ENCODE results near the gene USP25. TPM values are rescaled to one million over a fixed set of nuclear protein-coding genes. Genes with fewer than 3 reads are reported as not detected.

USP25 gene
- total and polyA plus RNA-seq, 9 of the 15 experiments (the other 6 are each of a cell fraction or from before 2014, with no cell fraction given) = 7.8 to 44.9 (median 31.4) TPM

DNA sequence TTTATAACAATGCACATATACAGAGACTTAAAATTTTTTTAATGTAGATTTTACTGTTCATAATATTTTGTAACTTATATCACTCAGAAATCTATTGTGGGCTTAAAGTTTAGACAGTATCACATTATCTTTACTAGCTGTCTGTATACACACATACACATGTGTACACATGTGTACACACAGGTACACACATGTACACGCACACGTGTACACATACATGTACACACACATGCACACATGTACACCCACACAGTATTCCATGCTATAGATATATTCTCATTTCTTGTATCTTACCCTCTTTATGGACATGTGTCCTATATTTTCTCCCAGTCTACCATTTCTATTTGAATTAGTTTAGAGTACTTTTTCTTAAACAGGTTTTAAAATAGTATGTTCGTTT, 123.3 kb downstream of the USP25 start:
- ATAC-seq (no peak), FAIRE-seq (no peak), DNase-seq (ENCODE audit: extremely low read depth in 1 of 4, low spot score in 3 of 4) (no peak)
- Histone ChIP-seq H3K27ac (ENCODE audit: extremely low read depth, low read depth, low read length) (no peak overlapping the region), H3K4me1 (replicated peaks in 1 of 2; ENCODE audit: control insufficient read depth in 2 of 2, insufficient read depth in 2 of 2, low read length in 2 of 2) (no peaks in the 10 kb centered on the region), H4K20me1 (replicated peaks; ENCODE audit: control insufficient read depth, insufficient read depth, low read length) (no peaks in the 10 kb centered on the region), H3K27me3 (ENCODE audit: control insufficient read depth in 2 of 2, insufficient read depth in 2 of 2, low read length in 2 of 2) (no peaks in the 10 kb centered on the region), H3K79me2 (ENCODE audit: control insufficient read depth, insufficient read depth, low read length) (no peaks in the 10 kb centered on the region), H3K4me2 (ENCODE audit: insufficient read depth, low read length) (no peak overlapping the region), H2AFZ (ENCODE audit: low read depth, low read length) (no peak overlapping the region), H3K9me3 (replicated peaks; ENCODE audit: control insufficient read depth, insufficient read depth, low read depth, low read length) (no peaks in the 10 kb centered on the region), H3K9me1 (ENCODE audit: control insufficient read depth, insufficient read depth, low read length) (no peaks in the 10 kb centered on the region), H3K36me3 (ENCODE audit: control insufficient read depth, insufficient read depth, low read length) (peaks cover 38% of the 10 kb centered on the region), H3K4me3 (no peak overlapping the region), H3K9ac (ENCODE audit: insufficient read depth in 1 of 2, low read depth in 2 of 2, low read length in 2 of 2) (no peak overlapping the region)
- intact Hi-C loops (cut with micrococcal nuclease) (no loop called here), in situ Hi-C loops (cut with MboI) (no loop called here)
- peak in 1 of 2 experiments; percentile 89; a peak in 2 of 4 replicates for TF ChIP-seq KDM1A (IDR thresholded peaks at IDR 0.05)
- TF ChIP-seq, protein P1, sequence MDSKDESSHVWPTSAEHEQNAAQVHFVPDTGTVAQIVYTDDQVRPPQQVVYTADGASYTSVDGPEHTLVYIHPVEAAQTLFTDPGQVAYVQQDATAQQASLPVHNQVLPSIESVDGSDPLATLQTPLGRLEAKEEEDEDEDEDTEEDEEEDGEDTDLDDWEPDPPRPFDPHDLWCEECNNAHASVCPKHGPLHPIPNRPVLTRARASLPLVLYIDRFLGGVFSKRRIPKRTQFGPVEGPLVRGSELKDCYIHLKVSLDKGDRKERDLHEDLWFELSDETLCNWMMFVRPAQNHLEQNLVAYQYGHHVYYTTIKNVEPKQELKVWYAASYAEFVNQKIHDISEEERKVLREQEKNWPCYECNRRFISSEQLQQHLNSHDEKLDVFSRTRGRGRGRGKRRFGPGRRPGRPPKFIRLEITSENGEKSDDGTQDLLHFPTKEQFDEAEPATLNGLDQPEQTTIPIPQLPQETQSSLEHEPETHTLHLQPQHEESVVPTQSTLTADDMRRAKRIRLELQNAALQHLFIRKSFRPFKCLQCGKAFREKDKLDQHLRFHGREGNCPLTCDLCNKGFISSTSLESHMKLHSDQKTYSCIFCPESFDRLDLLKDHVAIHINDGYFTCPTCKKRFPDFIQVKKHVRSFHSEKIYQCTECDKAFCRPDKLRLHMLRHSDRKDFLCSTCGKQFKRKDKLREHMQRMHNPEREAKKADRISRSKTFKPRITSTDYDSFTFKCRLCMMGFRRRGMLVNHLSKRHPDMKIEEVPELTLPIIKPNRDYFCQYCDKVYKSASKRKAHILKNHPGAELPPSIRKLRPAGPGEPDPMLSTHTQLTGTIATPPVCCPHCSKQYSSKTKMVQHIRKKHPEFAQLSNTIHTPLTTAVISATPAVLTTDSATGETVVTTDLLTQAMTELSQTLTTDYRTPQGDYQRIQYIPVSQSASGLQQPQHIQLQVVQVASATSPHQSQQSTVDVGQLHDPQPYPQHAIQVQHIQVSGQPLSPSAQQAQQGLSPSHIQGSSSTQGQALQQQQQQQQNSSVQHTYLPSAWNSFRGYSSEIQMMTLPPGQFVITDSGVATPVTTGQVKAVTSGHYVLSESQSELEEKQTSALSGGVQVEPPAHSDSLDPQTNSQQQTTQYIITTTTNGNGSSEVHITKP (IDR thresholded peaks at IDR 0.05; ENCODE audit: partially characterized antibody) = no peak
- CTCF ChIA-PET (ENCODE audit: low intra/inter-chr PET ratio) = no interaction called here
- 96% methylated on average over 3 of the region's 3 CpGs for WGBS (ENCODE audit: insufficient coverage, low coverage, missing lambda C conversion rate)
- no TSS peak for BruUV-seq (replicated peaks)
- POLR2A ChIA-PET = no interaction called here
